Neuronal stem cell (in vitro differentiated cells): Measurements from ENCODE around the gene TNNT1.
"Not testable (repeated sequence)": the region's sequence is repeated elsewhere in the genome, so short reads cannot be mapped to it uniquely, and the experiment has no call there.

Experiments
- DNase-seq: peaks from one replicate; pipeline ENCODE4 v3.0.0-alpha.2; 2013; ENCODE audit warnings: low spot score
- H2AFZ ChIP-seq: one replicate; pipeline ENCODE4 v1.6.1; 2013; ENCODE audit warnings: mild to moderate bottlenecking, low read length, inconsistent platforms
- H2AK5ac ChIP-seq: 2 replicates; pipeline ENCODE4 v1.6.1; 2013; ENCODE audit warnings: low read depth, mild to moderate bottlenecking, inconsistent platforms, low read length, moderate library complexity, mixed read lengths
- H2BK120ac ChIP-seq: 2 replicates; pipeline ENCODE4 v1.6.1; 2013; ENCODE audit warnings: low read depth, mild to moderate bottlenecking, inconsistent platforms, low read length, moderate library complexity, mixed read lengths
- H2BK12ac ChIP-seq: one replicate; pipeline ENCODE4 v1.6.1; 2013; ENCODE audit warnings: low read length, inconsistent platforms
- H2BK15ac ChIP-seq: 2 replicates; pipeline ENCODE4 v1.6.1; 2013; ENCODE audit warnings: mild to moderate bottlenecking, low read length, inconsistent platforms, mixed read lengths
- H2BK5ac ChIP-seq: one replicate; pipeline ENCODE4 v1.6.1; 2013; ENCODE audit warnings: inconsistent platforms, mild to moderate bottlenecking, low read length, moderate library complexity
- H3K14ac ChIP-seq: one replicate; pipeline ENCODE4 v1.6.1; 2013; ENCODE audit warnings: low read length, inconsistent platforms
- H3K18ac ChIP-seq: 2 replicates; pipeline ENCODE4 v1.6.1; 2013; ENCODE audit warnings: low read length, inconsistent platforms
- H3K23ac ChIP-seq: 2 replicates; pipeline ENCODE4 v1.6.1; 2013; ENCODE audit warnings: low read depth, mild to moderate bottlenecking, mixed read lengths, low read length, inconsistent platforms; ENCODE audit not compliant: poor library complexity
- H3K27ac ChIP-seq: replicated peaks from 3 replicates; pipeline ENCODE4 v1.5.1; 2013; ENCODE audit warnings: low read length, inconsistent platforms
- H3K27me3 ChIP-seq, 3 experiments: 2 replicates each; pipeline ENCODE4 v1.6.1; 2013; ENCODE audit warnings: low read length in 3 of 3, mild to moderate bottlenecking in 2 of 3, inconsistent platforms in 1 of 3, low read depth in 1 of 3, mixed read lengths in 1 of 3, moderate library complexity in 1 of 3; ENCODE audit not compliant: control insufficient read depth in 3 of 3, insufficient read depth in 3 of 3
- H3K36me3 ChIP-seq, 2 donors: replicated peaks in 1 of 2; 2 replicates each; pipeline ENCODE4 v1.6.1; 2013; ENCODE audit warnings: low read length in 2 of 2; ENCODE audit not compliant: control insufficient read depth in 2 of 2, insufficient read depth in 2 of 2
- H3K4ac ChIP-seq: 2 replicates; pipeline ENCODE4 v1.6.1; 2013; ENCODE audit warnings: inconsistent platforms, mild to moderate bottlenecking, low read length, moderate library complexity
- H3K4me1 ChIP-seq, 2 donors: 1 replicate in 1 of 2; 2 replicates in 1 of 2; pipeline ENCODE4 v1.6.1; 2013; ENCODE audit warnings: low read length in 2 of 2, low read depth in 1 of 2; ENCODE audit not compliant: control insufficient read depth in 2 of 2, insufficient read depth in 1 of 2
- H3K4me2 ChIP-seq: one replicate; pipeline ENCODE4 v1.6.1; 2013; ENCODE audit warnings: mild to moderate bottlenecking, low read length, inconsistent platforms; ENCODE audit not compliant: insufficient read depth, poor library complexity, severe bottlenecking
- H3K4me3 ChIP-seq, 2 donors: 2 replicates each; pipeline ENCODE4 v1.5.1; 2013; ENCODE audit warnings: low read length in 2 of 2, mild to moderate bottlenecking in 2 of 2, inconsistent platforms in 1 of 2, moderate library complexity in 1 of 2
- H3K79me1 ChIP-seq: one replicate; pipeline ENCODE4 v1.6.1; 2013; ENCODE audit warnings: low read depth, mild to moderate bottlenecking, inconsistent platforms, low read length, moderate library complexity
- H3K9ac ChIP-seq: one replicate; pipeline ENCODE4 v1.6.1; 2013; ENCODE audit warnings: mild to moderate bottlenecking, low read depth, low read length, inconsistent platforms; ENCODE audit not compliant: poor library complexity
- H3K9me3 ChIP-seq, 2 donors: replicated peaks in 1 of 2; 2 replicates each; pipeline versions ENCODE3 to v1.6.1; 2013; ENCODE audit warnings: low read length in 2 of 2, mild to moderate bottlenecking in 2 of 2, inconsistent platforms in 1 of 2, low read depth in 1 of 2, mixed read lengths in 1 of 2, moderate library complexity in 1 of 2; ENCODE audit not compliant: control insufficient read depth in 2 of 2, insufficient read depth in 1 of 2
- H4K8ac ChIP-seq: one replicate; pipeline ENCODE4 v1.6.1; 2013; ENCODE audit warnings: low read depth, mild to moderate bottlenecking, inconsistent platforms, low read length, moderate library complexity
- H4K91ac ChIP-seq: one replicate; pipeline ENCODE4 v1.6.1; 2013; ENCODE audit warnings: low read length, low read depth, mild to moderate bottlenecking, inconsistent platforms; ENCODE audit not compliant: poor library complexity
- WGBS, 2 donors: extraction: QIAGEN DNeasy Blood & Tissue Kit; methylation state at CpG; one replicate each; pipeline ENCODE4 v1.1.7; 2013; ENCODE audit warnings: missing lambda C conversion rate in 2 of 2, mixed read lengths in 1 of 2; ENCODE audit not compliant: insufficient read length in 2 of 2, insufficient replicate concordance in 1 of 2; ENCODE audit errors: extremely low coverage in 2 of 2; 5-methylcytosine and 5-hydroxymethylcytosine counted together

The TNNT1 gene

DNA sequence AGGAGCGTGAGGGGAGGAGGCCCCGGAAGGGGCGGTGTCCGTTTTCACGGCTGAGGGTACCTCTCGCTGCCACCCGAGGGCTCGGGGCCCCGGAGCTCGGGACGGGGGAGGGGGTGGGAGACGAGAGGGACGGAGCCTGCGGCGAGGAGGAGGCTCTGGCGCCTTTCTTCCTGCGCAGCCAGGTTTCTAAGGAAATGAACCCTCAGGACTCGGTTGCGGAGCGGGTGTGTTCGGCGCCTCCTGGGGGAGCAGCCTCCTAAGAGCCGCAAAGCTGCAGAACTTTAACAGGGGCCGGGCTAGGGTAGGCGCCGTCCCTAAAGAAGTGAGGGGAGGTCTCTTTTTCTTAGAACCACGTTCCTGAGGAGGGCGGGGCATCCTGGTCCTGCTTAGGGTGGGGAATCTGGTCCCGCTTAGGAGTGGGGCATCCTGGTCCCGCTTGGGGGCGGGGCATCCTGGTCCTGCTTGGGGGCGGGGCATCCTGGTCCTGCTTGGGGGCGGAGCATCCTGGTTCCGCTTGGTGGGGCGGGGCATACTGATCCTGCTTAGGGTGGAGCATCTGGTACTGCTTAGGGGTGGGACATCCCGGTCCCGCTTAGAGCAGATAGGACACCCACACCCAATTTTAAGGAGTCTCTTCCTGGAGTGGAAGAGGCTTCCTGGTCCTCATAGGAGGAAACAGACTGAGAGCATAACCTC, 24.9 kb upstream of the TNNT1 start:
- H3K9me3 ChIP-seq, result peaks cover 3 to 5% of the 10 kb centered on the region in 2 donors
- H3K4me1 ChIP-seq, result peaks cover 6 to 12% of the 10 kb centered on the region in 2 donors
- no peaks in the 10 kb centered on the region for H3K79me1 ChIP-seq
- peak overlapping the region; percentile 26 for H3K23ac ChIP-seq
- no peak overlapping the region for H3K4ac ChIP-seq
- peaks cover 4 to 56% (median 8%) of the 10 kb centered on the region in 3 experiments for H3K27me3 ChIP-seq
- peak overlapping the region; percentile 70 for H2BK15ac ChIP-seq
- H3K18ac ChIP-seq, result peak overlapping the region; percentile 96
- peak overlapping the region; percentile 40 for H3K27ac ChIP-seq
- peak; percentile 69 for DNase-seq
- peak overlapping the region; percentile 82 for H3K9ac ChIP-seq
- H3K14ac ChIP-seq, result peak overlapping the region; percentile 67
- no CpG with 5 or more reads among the region's 37 CpGs for WGBS, 2 donors
- no peak overlapping the region for H2AK5ac ChIP-seq
- H2BK120ac ChIP-seq, result no peak overlapping the region
- H2BK5ac ChIP-seq, result peak overlapping the region; percentile 90
- H3K4me2 ChIP-seq, result peak overlapping the region; percentile 95
- H3K4me3 ChIP-seq, result peak overlapping the region; percentile 34 to 80
- no peak overlapping the region for H4K91ac ChIP-seq
- H2BK12ac ChIP-seq, result no peak overlapping the region
- H4K8ac ChIP-seq, result no peak overlapping the region
- H3K36me3 ChIP-seq, result no peaks in the 10 kb centered on the region
- H2AFZ ChIP-seq, result peak overlapping the region; percentile 94

DNA sequence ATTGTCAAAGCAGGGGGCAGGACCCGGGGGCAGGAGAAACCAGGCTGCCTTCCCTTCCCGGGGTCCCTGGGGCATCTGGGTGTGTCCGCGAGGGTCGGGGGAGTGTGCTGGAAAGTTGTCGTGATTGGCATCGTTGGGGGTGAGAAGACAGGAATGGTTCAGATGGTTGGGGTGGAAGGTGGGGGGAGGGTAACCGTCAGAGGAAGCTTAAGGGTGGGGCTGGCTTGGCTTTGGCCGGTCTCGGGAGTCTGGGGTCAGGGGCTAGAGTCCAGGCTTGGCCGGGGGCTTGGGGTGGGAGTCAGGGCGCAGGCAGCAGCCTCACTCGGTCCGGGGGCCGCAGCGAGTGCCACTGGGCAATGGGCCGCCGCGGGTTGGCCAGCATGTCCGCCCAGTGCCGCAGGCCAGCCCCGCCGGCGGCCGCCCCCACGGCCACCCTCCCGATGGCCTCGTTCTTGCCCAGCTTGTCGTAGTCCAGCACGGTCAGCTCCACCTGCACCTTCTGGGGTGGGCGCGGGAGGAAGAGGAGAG, 24.2 kb upstream of the TNNT1 start:
- no CpG with 5 or more reads among the region's 32 CpGs for WGBS, 2 donors
- Histone ChIP-seq H3K9me3 (peaks cover 3 to 5% of the 10 kb centered on the region in 2 donors), H3K14ac (peak overlapping the region; percentile 67), H3K27ac (peak overlapping the region; percentile 40), H2BK12ac (no peak overlapping the region), H3K36me3 (no peaks in the 10 kb centered on the region), H3K18ac (peak overlapping the region; percentile 96), H3K4me2 (peak overlapping the region; percentile 95), H4K8ac (peak overlapping the region; percentile 6), H3K27me3 (peaks cover 4 to 56% (median 8%) of the 10 kb centered on the region in 3 experiments), H2BK15ac (peak overlapping the region; percentile 87), H2BK120ac (peak overlapping the region; percentile 69), H3K23ac (peak overlapping the region; percentile 37), H3K4ac (no peak overlapping the region), H2AFZ (peak overlapping the region; percentile 94), H3K4me3 (peak overlapping the region; percentile 34 to 80), H3K4me1 (peaks cover 6 to 9% of the 10 kb centered on the region in 2 donors), H2AK5ac (peak overlapping the region; percentile 65), H4K91ac (no peak overlapping the region), H2BK5ac (peak overlapping the region; percentile 90), H3K79me1 (no peaks in the 10 kb centered on the region), H3K9ac (peak overlapping the region; percentile 82)
- DNase-seq, result no peak

DNA sequence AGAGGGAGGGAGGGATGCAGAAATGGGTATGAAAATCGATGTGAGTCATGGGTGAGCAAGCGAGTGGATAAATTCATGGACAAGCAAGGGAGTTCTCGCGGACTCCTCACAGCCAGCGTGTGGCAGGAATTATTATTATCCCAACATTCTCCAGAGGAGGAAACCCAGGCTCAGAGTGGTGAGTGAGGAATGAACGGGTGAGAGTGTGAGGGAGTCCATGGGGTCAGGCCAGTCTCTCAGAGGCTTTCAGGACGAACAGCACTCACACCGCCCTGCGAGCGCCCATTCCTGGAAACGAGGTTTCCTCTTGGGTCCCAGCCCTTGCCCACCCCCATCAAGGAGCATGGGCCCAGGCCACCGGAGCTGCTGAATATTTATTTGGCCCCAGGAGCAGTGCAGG, 23.7 kb upstream of the TNNT1 start:
- Histone ChIP-seq H2AK5ac (peak overlapping the region; percentile 65), H2BK120ac (peak overlapping the region; percentile 69), H3K9me3 (peaks cover 3 to 5% of the 10 kb centered on the region in 2 donors), H3K9ac (no peak overlapping the region), H3K27ac (no peak overlapping the region), H3K4ac (no peak overlapping the region), H3K36me3 (no peaks in the 10 kb centered on the region), H3K14ac (peak overlapping the region; percentile 67), H4K8ac (no peak overlapping the region), H3K4me3 (no peak overlapping the region), H3K4me2 (peak overlapping the region; percentile 95), H2AFZ (peak overlapping the region; percentile 94), H3K27me3 (peaks cover 4 to 56% (median 8%) of the 10 kb centered on the region in 3 experiments), H2BK12ac (no peak overlapping the region), H3K79me1 (no peaks in the 10 kb centered on the region), H3K23ac (peak overlapping the region; percentile 37), H2BK5ac (peak overlapping the region; percentile 90), H3K4me1 (peaks cover 6 to 7% of the 10 kb centered on the region in 2 donors), H4K91ac (no peak overlapping the region), H3K18ac (peak overlapping the region; percentile 67), H2BK15ac (peak overlapping the region; percentile 87)
- WGBS, 2 donors, result no CpG with 5 or more reads among the region's 12 CpGs
- DNase-seq, result no peak

DNA sequence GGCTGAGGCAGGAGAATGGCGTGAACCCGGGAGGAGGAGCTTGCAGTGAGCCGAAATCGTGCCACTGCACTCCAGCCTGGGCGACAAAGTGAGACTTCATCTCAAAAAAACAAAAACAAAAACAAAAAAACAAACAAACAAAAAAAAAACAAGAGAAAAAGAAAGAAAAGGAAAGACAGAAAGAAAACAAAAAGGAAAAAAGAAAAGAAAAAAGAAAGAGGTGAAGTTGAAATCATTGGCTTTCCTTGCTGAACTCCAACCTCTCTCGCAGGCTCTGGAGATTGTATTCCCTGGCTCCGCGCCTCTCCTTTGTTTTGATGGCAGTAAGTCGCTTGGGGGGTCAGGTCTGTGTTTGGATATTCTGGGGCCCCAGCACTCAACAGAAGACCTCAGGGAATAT, 23.3 kb upstream of the TNNT1 start:
- H3K18ac ChIP-seq, H2AK5ac ChIP-seq, H3K4me1 ChIP-seq, H2BK12ac ChIP-seq, H3K36me3 ChIP-seq, H2BK15ac ChIP-seq, H2BK120ac ChIP-seq, H3K4ac ChIP-seq, H3K79me1 ChIP-seq, DNase-seq, H3K4me2 ChIP-seq, H4K91ac ChIP-seq, H3K27ac ChIP-seq, H2BK5ac ChIP-seq, H3K9me3 ChIP-seq, H3K23ac ChIP-seq, H4K8ac ChIP-seq, H3K4me3 ChIP-seq, H2AFZ ChIP-seq, H3K9ac ChIP-seq, H3K14ac ChIP-seq: not testable (repeated sequence)
- no CpG with 5 or more reads among the region's 9 CpGs for WGBS, 2 donors
- peaks cover 4 to 59% (median 8%) of the 10 kb centered on the region in 3 experiments for H3K27me3 ChIP-seq
